HG02623 (cell line): ENCODE measurements around the gene NMRK2.
A peak's percentile ranks its signal among the peaks of the same experiment; 100 is the strongest.
"Not testable (repeated sequence)": the region's sequence is repeated elsewhere in the genome, so short reads cannot be mapped to it uniquely, and the experiment has no call there.

Source experiments
- ATAC-seq: cut with Tn5 transposase; IDR thresholded peaks from one replicate; pipeline ENCODE4 v1.9.1; 2021; ENCODE audit warnings: moderate library complexity; ENCODE audit not compliant: unreplicated experiment

The NMRK2 gene

GRCh38 chr19:3963458-3964255 lies 30.8 kb downstream of the NMRK2 start:
- no peak for ATAC-seq

- no peak for ATAC-seq
Observed at GRCh38 chr19:3964256-3965194, 31.7 kb downstream of the NMRK2 start.

GRCh38 chr19:3966051-3967017 lies 33.5 kb downstream of the NMRK2 start:
- no peak for ATAC-seq

GRCh38 chr19:3967983-3968382 lies 35.1 kb downstream of the NMRK2 start:
- not testable (repeated sequence) for ATAC-seq

GRCh38 chr19:3968556-3969434 lies 35.9 kb downstream of the NMRK2 start:
- ATAC-seq: no peak

GRCh38 chr19:3969435-3970312 lies 36.8 kb downstream of the NMRK2 start:
- no peak for ATAC-seq

GRCh38 chr19:3970313-3970807 lies 37.5 kb downstream of the NMRK2 start:
- no peak for ATAC-seq

- peak; percentile 91 for ATAC-seq
Observed at GRCh38 chr19:3970808-3971598, 38.1 kb downstream of the NMRK2 start, which contains the start of gene DAPK3. Gene DAPK3, minus strand, starts transcription at chr19:3971099. Its CDS starts 1,364 bp downstream, at chr19:3969735.

- ATAC-seq: no peak
Observed at GRCh38 chr19:3975144-3975543, 42.3 kb downstream of the NMRK2 start.

GRCh38 chr19:3975637-3976087 lies 42.8 kb downstream of the NMRK2 start:
- no peak for ATAC-seq

- no peak for ATAC-seq
Observed at GRCh38 chr19:3976495-3977241, 43.8 kb downstream of the NMRK2 start.

GRCh38 chr19:3977242-3978143 lies 44.6 kb downstream of the NMRK2 start:
- ATAC-seq: no peak

- no peak for ATAC-seq
Observed at GRCh38 chr19:3978145-3978544, 45.3 kb downstream of the NMRK2 start.

GRCh38 chr19:3979289-3979673 lies 46.4 kb downstream of the NMRK2 start:
- no peak for ATAC-seq

GRCh38 chr19:3979674-3980352 lies 46.9 kb downstream of the NMRK2 start:
- no peak for ATAC-seq
